NCI-H2171 (cell line): Measurements from ENCODE around the gene CYP24A1.

Experiments
- DNase-seq: peaks from one replicate; lab custom pipeline; 2025; lab: John Stamatoyannopoulos, UW

The CYP24A1 gene

DNA sequence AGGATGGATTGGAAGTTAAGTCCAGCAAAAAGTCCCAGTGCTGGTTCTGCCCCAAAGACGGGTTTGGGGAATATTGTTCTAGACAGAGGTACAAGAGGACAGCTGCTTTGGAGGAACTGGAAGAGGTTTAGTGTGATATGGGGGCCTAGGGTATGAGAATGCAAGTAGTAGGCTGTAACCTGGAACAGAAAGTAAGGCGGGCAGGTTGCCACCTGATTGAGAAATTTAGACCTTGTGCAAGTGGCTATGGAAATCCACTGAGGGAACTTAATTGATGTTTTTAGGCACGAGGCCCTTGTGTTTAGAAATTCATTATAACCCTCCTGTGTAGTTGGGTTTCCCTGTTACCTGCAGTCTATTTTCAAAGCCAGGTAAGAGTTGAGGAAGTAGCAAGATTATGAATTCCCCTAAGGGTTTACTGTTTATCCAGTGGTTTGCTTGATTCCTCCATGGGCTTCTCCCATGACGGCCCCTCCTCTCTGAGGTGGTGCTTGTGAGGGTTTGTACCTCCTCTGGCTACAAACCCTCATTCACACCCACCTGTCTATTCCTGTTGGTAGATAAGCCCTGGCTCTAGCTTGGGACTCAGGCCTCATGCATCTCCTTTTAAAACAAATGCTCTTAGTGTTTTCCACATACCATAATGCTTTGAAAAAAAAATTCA is 61.4 kb downstream of the CYP24A1 start:
- no peak for DNase-seq

DNA sequence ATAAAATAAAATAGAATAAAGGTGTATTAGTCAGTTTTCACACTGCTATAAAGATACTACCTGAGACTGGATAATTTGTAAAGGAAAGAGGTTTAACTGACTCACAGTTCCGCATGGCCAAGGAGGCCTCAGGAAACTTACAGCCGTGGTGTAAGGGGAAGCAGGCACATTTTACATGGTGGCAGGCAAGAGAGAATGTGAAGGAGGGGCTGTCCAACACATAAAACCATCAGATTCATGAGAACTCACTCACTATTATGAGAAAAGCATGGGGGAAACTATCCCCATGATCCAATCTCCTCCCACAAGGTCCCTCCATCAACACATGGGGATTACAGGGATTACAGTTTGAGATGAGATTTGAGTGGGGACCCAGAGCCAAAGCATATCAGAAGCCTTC is 62.3 kb downstream of the CYP24A1 start:
- no peak for DNase-seq

DNA sequence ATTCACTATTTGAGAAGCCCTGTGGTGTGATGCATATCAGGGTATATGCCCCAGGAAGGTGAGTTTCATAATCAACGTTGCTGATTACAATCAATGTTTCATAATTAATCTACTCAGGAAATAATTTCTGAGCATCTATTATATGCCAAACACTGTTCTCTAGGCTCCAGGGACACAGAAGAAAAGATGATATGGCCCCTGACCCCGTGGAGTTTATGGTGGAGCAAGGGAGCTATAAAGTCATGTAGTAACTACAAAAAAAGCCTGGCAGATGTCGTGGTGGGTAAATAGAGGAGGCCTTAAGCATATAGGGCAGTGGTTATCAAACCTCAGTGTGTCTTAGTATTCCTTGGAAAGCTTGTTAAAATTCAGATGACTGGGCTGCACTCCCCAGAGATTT is 63.3 kb downstream of the CYP24A1 start:
- DNase-seq: no peak

DNA sequence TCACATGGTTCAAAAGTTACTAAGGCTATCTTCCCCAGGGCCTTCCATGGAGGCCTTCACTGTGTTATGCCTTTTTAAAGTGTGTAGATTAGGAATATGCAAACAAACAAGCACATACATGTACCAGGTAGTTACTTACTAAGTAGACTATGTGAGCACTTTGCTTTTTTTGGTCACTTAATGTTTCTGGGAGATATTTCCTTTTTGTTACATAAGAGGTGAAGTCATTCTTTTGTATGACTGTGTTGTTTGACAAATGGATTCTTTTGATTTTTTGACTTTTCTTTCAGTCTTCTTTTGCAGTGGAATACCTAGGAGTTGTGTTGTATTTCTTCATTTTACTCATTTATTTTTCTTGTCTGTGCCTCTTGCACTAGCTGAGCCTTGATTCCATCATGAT is 63.7 kb downstream of the CYP24A1 start:
- DNase-seq: no peak

DNA sequence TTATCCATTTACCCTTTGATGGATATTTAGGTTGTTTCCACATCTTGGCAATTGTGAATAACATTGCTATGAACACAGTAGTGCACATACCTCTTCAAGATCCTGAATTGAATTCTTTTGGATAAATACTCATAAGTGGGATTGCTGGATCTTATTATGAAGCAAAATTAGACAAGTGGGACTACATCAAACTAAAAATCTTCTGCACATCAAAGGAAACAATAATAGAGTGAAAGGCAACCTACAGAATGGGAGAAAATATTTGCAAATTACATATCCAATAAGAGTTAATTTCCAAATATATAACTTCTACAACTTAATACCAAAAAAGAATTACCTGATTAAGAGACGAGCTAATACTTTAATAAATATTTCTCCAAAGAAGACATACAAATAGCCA is 65.0 kb downstream of the CYP24A1 start:
- no peak for DNase-seq

DNA sequence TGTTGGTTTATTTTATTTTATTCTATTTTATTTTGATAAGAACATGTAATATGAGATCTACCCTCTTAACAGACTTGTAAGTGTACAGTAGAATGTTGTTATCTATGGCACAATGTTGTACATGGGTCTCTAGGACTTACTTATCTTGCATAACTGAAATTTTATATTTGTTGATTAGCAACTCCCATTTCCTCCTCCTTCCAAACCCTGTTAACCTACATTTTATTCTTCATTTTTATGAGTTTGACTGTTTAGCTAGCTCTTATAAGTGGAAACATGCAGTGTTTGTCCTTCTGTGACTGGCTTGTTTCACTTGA is 65.5 kb downstream of the CYP24A1 start:
- DNase-seq: no peak

DNA sequence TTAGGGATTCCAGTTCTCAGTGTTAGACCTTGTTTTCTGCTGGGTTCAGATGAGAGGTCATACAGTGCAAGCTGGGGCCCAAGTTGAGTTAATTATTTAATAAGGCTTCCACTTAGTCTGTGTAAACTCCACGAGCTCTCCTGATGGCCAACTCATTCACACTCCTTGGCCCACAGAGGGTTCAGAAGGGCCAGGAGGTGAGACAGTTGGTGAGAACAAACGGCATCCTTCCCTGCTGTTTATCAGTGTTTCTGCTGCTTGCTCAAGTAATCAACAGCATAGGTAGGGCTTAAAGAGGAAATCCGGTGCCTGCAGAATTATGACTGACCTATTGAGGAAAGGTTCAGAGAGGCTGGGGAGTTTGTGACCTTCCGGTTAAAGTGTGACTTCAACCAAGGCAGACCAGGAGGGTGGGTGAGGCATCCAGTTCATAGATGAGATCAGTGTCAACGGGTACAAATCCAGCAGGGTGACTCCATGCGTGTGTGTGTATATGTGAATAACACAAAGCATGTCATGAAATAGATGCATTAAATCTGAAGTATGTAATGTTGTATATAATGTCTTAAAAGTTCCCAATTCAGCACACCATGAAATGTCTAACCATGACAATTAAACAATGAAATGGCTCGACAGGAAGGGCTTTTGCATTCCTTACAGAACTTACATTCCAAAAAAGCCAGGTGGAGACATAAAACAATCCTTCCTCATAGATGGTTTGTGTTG is 66.0 kb downstream of the CYP24A1 start:
- no peak for DNase-seq

DNA sequence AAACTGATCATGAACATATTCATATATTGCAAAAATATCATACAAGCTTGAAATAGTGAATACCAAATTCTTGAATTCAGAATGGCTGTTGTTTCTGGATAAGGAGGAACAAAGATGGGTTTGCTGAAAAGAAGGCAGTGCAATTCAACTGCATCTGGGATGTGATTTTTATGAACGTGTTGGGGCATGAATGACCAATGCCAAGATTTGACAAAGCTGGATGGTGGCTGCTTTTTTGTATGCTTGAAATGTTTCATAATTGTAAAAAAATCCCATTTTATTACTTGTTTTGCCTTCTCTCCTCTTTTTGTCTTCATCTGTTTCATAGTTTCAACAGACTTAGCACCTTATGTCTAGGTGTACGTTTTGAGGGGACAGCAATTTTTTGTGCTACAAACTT is 66.6 kb downstream of the CYP24A1 start:
- DNase-seq: no peak

DNA sequence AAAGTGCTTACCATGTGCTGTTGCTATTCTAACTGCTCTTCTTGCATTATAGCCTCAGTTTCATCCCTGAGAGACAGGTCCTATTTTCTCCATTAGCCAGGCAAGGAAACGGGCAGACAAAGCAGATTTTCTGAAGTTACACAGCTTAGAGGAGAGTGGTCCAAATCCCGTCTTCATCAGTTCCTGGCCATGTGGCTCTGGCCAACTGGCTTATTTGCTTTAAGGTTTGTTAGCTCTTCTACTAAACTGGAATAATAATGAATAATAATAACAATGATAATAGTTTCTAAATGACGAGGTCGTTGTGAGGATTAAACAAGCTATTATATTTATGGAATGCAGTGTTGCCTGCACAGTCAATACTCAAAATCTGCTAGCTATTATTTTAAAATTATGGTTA is 67.6 kb downstream of the CYP24A1 start:
- DNase-seq: no peak

DNA sequence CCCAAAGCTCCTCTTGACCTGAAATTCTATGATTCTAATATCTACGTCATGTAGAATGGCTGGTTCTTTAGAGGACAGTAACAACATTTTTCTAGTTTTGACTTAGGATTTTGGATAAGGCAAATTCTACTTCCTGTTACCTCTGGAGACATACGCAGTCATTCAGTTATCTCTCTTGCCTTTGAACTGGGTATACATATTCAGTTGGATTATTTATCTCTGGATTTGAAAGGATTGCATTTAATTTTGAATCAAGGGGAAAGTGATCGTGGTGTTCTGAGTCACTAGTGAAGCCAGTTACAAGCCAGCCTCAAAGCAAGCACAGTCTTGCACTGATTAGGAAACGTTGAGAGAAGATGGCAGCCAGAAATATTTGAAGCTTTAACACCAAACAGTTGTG is 68.1 kb downstream of the CYP24A1 start:
- no peak for DNase-seq

DNA sequence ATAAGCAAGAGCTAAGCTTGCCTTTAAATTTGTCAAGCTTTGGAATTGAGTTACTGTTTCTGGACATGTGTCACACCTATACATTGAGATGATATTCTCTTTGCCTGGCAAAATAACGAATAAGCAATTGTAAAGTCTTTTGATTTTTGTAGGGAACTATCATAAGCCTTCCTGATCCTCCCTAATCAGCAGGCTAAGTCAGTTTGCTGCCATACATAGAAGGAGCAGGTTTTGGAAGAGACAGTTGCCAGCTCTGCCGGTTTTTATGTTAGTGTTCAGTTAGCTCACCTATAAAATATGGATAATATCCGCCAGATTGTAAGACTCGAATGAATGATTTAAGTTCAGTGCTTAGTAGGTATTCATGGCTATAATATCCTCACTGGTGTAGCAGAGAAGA is 69.0 kb downstream of the CYP24A1 start:
- no peak for DNase-seq

DNA sequence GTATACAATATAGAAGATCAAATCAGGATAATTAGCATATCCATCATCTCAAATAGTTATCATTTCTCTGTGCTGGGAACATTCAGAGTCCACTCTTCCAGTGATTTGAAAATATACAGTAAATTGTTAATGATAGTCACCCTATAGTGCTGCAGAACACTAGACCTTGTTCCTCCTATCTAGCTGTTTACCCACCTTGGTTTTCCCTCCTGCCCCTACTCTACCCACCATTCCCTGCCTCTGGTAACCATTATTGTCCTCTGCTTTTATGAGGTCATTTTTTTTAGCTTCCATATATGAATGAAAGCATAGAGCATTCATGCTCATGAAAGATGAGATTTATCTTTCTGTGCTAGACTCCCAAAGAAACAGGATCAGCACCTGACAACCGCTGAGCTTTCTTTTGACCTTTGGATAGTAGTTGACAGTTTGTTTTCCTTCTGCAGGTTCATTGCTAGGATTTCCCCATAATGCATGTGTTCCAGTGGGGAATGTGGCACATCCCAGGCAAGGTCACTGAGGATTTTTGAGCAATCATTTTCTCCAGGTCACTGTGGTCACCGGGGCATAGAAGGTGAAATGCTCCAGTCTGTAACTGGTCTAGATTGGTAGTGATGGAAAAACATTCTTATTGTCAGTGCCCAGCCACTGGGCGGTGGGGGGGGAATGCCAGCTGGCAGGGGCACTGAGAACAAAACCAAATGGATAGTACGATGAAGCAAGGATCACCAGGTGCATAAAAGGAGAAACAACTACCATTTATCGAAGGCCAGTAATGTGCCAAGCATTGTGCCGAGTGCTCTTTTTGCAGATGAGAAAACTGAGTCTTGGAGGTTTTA is 69.8 kb downstream of the CYP24A1 start:
- DNase-seq: no peak
